Daoy (cell line): ENCODE results near the gene B3GALT2. TPM values are rescaled to one million over a fixed set of nuclear protein-coding genes. Genes with fewer than 3 reads are reported as not detected.

Experiments
- DNase-seq: peaks from one replicate; pipeline ENCODE4 v3.0.0-alpha.2; 2015; ENCODE audit warnings: low read depth
- total RNA-seq: library from RNA; depleted of rRNA; stranded (reverse); fragments of >200 nt; shearing (Covaris generic); gene quantifications from 2 replicates; pipeline ENCODE4 v1.2.3, GENCODE V29; 2014; rRNA removed

B3GALT2 gene
- total RNA-seq, 1 experiment from 2014 or later, result not detected

GRCh38 chr1:193183019-193183627, 3.3 kb downstream of the B3GALT2 start:
- DNase-seq, result peak; percentile 26

DNA sequence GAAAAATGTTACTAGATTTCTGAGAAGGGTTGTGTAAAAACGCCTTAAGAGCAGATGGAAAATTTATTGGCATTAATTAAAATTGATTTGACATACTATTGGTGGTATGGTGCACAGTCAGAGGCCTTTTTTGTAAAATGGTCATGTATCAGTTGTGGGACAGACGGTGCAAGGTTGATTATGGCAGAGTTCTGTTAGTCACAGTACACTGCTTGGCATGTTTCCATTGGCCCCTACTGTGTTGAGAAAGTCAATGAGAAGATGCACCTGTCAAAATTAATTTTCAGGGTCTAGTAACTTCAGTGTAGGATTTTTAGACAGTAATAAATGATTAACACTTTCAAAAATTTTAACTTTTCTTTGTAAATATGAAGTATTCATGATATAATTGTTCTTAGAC, 4.4 kb downstream of the B3GALT2 start:
- peak; percentile 5 for DNase-seq

- no peak for DNase-seq
Observed at GRCh38 chr1:193181536-193181935, 4.9 kb downstream of the B3GALT2 start.

DNA sequence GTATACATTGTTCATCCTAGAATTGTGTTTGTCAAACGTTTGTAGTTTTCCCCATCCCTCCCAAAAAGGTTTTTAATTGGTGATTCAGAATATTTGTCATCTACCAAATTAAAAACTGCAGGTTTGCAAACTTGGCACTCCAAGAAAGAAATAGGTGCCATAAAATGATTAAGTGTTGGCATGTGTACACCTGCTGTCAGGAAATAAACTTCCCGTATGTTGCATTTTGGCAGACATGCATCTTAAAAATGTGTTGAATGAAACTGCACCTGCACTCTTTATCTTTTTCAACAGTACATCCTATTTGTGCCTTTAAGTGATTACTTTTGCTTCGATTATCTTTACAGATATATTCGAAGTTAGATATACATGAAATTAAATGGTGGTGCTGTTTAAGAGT, 7.3 kb downstream of the B3GALT2 start:
- no peak for DNase-seq

GRCh38 chr1:193176788-193177187, 9.6 kb downstream of the B3GALT2 start:
- no peak for DNase-seq

DNA sequence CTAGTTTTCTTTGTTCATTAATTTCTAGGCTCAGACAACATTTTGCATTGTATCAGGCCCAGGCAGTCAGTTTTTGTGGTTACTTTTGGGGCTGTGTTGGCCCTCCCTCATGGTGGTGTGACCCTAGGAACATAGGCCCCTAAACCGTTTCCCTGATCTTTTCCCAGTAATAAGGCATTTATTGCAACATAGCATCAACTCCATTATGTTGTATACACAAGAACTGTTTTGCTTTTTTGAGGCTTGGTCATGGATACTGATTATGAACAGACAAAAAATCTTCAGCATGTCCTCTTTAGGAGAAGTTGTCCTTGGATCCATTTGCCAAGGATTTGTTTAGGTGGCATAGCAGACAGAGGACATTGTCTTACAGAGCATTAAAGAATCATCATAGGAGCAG, 10.3 kb downstream of the B3GALT2 start:
- no peak for DNase-seq

DNA sequence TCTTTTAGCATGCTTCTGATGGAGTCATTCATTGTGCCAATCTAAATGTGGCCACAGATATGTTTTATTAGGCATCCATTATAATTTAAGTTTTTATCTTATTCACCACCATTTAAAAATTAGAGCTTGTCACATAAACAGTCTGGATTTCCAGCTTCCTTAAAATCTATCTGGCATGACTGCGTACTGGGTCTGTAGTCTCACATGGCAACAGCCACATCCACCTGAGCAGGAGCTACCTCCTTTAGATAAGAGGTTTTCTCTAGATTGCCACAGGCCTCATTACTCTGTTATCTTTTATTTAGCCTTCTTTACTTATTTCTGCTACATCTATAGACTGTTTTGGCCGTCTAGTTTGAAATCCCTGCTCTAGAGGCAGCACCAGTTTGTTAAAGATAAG, 29.1 kb downstream of the B3GALT2 start:
- no peak for DNase-seq

- DNase-seq, result no peak
Observed at GRCh38 chr1:193156822-193157142, 29.6 kb downstream of the B3GALT2 start.

GRCh38 chr1:193156117-193156821, 30.1 kb downstream of the B3GALT2 start:
- DNase-seq, result no peak

GRCh38 chr1:193144999-193145398, 41.4 kb downstream of the B3GALT2 start:
- no peak for DNase-seq

GRCh38 chr1:193144361-193144938, 42.0 kb downstream of the B3GALT2 start:
- no peak for DNase-seq

DNA sequence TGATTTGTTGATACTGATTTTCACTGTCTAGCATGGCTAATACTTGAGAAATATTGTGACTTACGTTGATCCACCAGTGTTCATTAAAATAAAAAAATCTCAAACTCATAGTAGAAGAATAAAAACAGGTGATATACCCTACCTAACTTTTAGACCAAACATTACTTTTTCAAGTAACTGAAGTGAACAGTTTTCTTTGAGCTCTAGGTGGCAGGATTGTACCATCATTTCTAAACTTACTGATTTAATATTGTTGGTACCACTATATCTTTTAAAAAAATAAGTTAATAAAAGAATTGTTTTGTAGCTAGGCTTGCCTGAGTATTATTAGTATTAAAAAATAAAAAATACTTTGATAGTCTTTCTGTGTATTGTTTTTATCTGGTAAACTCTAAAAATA, 43.1 kb downstream of the B3GALT2 start:
- no peak for DNase-seq

DNA sequence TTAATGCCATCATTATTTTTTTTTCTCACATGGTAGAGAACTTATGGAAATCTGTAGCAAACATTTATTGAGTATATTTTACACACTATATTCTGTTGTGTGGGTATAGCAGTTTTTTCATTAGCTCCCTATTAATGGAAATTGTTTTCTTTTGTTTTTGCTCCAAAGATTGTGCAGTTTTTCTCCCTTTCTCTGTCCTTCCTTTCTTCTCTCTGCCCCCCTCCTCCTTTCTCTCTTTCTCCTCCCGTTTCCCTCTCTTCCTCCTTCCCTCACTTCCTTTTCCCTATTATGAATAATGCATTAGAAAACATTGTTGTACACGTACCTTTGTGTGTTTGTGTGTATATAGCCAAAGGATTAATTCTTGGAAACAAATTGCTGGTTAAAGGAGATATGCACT, 44.0 kb downstream of the B3GALT2 start:
- DNase-seq, result no peak

DNA sequence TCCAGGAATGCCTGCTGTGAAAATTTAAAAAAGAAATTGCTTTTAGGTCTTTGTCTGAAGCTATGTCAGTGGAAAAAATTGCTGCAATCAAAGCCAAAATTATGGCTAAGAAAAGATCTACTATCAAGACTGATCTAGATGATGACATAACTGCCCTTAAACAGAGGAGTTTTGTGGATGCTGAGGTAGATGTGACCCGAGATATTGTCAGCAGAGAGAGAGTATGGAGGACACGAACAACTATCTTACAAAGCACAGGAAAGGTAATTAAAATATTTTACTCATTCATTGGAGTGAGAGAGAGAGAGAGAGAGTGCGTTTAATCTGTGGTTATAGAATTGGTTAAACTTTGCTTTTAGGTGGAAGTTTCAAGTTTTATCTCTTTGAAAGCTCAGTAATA, 44.6 kb downstream of the B3GALT2 start:
- no peak for DNase-seq

GRCh38 chr1:193140254-193140653, 46.2 kb downstream of the B3GALT2 start:
- no peak for DNase-seq

GRCh38 chr1:193131266-193131860, 55.0 kb downstream of the B3GALT2 start:
- no peak for DNase-seq

Other genes with a start within 250 kb of the B3GALT2 start
- 43.5 and 50.2 TPM in 2 replicates for gene UCHL5, start 127.3 kb downstream of the B3GALT2 start, total RNA-seq
- gene RO60, start 127.0 kb downstream of the B3GALT2 start, total RNA-seq, result 74.5 and 85.1 TPM in 2 replicates
- gene GLRX2, start 81.2 kb downstream of the B3GALT2 start, total RNA-seq, result 33.9 and 40.3 TPM in 2 replicates
- gene CDC73, start 64.6 kb downstream of the B3GALT2 start, total RNA-seq, result 18.7 and 21.9 TPM in 2 replicates